HCT116 (cell line): ENCODE data around the gene OSTM1.

Experiments
- JUND ChIP-seq: IDR thresholded peaks from 2 replicates; pipeline ENCODE4 v1.6.1; 2012
- POLR2AphosphoS5 ChIP-seq: IDR thresholded peaks from 2 replicates; pipeline ENCODE4 v1.6.1; 2011; ENCODE audit warnings: mild to moderate bottlenecking, low read depth, low read length, moderate library complexity
- TCF7L2 ChIP-seq: IDR thresholded peaks from 2 replicates; pipeline ENCODE4 v1.7.0; 2011; ENCODE audit warnings: borderline replicate concordance, inconsistent platforms; ENCODE audit not compliant: insufficient read depth, insufficient read length; ENCODE audit errors: extremely low read depth
- YY1 ChIP-seq: IDR thresholded peaks from 2 replicates; pipeline ENCODE4 v1.6.1; 2011; ENCODE audit warnings: low read length, low read depth, moderate library complexity, mild to moderate bottlenecking; ENCODE audit not compliant: insufficient replicate concordance; ENCODE audit errors: extremely low read depth
- TF ChIP-seq, protein P1 (sequence below), 3 experiments: fragments of 200-600 bp in 1 of 3; sonication (generic) in 1 of 3; IDR thresholded peaks in 2 of 3; conservative IDR thresholded peaks in 1 of 3; 2 replicates each; pipeline ENCODE4 v1.5.1; 2012 to 2017; ENCODE audit warnings: low read depth in 2 of 3, low read length in 2 of 3, antibody characterized with exemption in 1 of 3, borderline replicate concordance in 1 of 3, control low read depth in 1 of 3, mild to moderate bottlenecking in 1 of 3, mixed read lengths in 1 of 3, mixed run types in 1 of 3, moderate library complexity in 1 of 3; ENCODE audit not compliant: insufficient read depth in 1 of 3

DNA sequence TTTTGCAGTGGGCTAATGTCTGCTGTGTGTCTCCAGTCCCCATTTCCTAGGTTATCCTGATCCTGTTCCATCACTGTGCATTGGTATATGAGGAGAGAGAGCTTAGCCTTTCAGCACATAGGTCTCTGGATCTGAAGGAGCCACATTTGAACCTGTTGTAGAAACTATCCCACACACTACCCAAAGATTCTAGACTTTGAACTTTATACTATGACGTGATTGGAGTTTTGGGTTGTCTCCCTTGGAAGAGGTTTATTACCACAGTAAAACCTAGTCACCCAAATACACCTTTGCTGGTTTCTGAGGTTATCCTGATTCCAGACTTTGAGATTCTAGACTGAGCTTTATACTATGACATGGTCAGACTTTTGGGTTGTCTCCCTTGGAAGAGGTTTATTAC is 8.0 kb upstream of the OSTM1 start:
- no peak for TF ChIP-seq YY1
- TF ChIP-seq, protein P1, sequence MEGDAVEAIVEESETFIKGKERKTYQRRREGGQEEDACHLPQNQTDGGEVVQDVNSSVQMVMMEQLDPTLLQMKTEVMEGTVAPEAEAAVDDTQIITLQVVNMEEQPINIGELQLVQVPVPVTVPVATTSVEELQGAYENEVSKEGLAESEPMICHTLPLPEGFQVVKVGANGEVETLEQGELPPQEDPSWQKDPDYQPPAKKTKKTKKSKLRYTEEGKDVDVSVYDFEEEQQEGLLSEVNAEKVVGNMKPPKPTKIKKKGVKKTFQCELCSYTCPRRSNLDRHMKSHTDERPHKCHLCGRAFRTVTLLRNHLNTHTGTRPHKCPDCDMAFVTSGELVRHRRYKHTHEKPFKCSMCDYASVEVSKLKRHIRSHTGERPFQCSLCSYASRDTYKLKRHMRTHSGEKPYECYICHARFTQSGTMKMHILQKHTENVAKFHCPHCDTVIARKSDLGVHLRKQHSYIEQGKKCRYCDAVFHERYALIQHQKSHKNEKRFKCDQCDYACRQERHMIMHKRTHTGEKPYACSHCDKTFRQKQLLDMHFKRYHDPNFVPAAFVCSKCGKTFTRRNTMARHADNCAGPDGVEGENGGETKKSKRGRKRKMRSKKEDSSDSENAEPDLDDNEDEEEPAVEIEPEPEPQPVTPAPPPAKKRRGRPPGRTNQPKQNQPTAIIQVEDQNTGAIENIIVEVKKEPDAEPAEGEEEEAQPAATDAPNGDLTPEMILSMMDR (IDR thresholded peaks at IDR 0.05 in 2 of 3, conservative IDR thresholded peaks at IDR 0.05 in 1 of 3; ENCODE audit: borderline replicate concordance in 1 of 3, insufficient read depth in 1 of 3, low read depth in 2 of 3, low read length in 2 of 3) = no peak
- no peak for TF ChIP-seq POLR2AphosphoS5
- TF ChIP-seq JUND = no peak
- TF ChIP-seq TCF7L2 = no peak
